Measurements from ENCODE around the gene A3GALT2. TPM values are rescaled to one million over a fixed set of nuclear protein-coding genes. Genes with fewer than 3 reads are reported as not detected.

The A3GALT2 gene
- total RNA-seq, 1 donor from 2014 or later, result 0.71 TPM

DNA sequence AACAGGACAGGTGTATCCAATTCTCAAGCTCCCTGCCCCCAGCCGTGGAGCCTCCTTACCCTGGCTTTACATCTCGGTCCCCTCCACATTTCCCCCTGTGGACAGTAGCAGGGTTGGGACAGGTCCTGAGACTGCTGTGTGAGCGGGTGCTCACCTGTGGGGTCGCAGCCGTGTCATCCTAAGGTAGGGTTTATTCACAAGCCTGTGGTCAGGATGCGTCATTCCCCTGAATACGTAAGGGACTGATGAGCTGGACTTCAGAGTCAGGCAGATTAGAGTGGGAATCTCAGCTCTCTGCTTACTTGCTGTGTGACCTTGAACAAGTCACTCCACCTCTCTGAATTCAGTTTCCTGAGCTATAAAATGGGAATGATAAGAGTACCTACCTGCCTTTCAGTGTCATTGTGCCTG lies 46.9 kb downstream of the A3GALT2 start:
- H3K9me3 Mint-ChIP-seq (ENCODE audit: unreplicated experiment), result peaks cover 24% of the 10 kb centered on the region
- DNase-seq, result no peak
- peaks cover 13% of the 10 kb centered on the region for H3K27me3 Mint-ChIP-seq (ENCODE audit: unreplicated experiment)
- TF ChIP-seq, protein P1, sequence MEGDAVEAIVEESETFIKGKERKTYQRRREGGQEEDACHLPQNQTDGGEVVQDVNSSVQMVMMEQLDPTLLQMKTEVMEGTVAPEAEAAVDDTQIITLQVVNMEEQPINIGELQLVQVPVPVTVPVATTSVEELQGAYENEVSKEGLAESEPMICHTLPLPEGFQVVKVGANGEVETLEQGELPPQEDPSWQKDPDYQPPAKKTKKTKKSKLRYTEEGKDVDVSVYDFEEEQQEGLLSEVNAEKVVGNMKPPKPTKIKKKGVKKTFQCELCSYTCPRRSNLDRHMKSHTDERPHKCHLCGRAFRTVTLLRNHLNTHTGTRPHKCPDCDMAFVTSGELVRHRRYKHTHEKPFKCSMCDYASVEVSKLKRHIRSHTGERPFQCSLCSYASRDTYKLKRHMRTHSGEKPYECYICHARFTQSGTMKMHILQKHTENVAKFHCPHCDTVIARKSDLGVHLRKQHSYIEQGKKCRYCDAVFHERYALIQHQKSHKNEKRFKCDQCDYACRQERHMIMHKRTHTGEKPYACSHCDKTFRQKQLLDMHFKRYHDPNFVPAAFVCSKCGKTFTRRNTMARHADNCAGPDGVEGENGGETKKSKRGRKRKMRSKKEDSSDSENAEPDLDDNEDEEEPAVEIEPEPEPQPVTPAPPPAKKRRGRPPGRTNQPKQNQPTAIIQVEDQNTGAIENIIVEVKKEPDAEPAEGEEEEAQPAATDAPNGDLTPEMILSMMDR (IDR thresholded peaks at IDR 0.05; ENCODE audit: partially characterized antibody, unreplicated experiment), result no peak
- no peak overlapping the region for H3K4me3 Mint-ChIP-seq (ENCODE audit: unreplicated experiment)
- no peak overlapping the region for H3K27ac Mint-ChIP-seq (ENCODE audit: unreplicated experiment)
- H3K36me3 Mint-ChIP-seq (ENCODE audit: unreplicated experiment), result peaks cover 8% of the 10 kb centered on the region
- peaks cover 32% of the 10 kb centered on the region for H3K4me1 Mint-ChIP-seq (ENCODE audit: low read depth, unreplicated experiment)

DNA sequence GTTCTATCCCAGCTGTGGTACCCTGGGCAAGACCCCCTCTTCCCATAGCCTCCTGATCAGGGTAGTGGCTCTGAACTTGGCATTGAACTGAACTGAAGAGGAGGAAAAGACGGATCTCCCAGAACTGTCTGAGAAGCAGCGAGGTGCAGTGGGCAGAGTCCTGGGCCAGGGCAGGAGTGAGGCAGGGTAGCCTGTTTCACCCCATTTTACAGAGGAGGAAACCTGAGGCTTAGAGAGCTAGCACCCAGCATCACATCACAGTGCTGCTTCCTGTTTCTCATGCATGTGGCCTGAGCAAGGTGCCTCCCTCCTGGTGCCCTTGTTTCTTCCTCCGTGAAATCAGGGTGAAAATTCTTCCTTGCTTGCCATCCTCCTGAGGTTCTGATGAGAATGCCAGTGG lies 47.5 kb downstream of the A3GALT2 start:
- Mint-ChIP-seq H3K9me3 (ENCODE audit: unreplicated experiment) (peaks cover 24% of the 10 kb centered on the region), H3K4me3 (ENCODE audit: unreplicated experiment) (no peak overlapping the region), H3K27ac (ENCODE audit: unreplicated experiment) (no peak overlapping the region), H3K4me1 (ENCODE audit: low read depth, unreplicated experiment) (peaks cover 35% of the 10 kb centered on the region), H3K27me3 (ENCODE audit: unreplicated experiment) (peaks cover 13% of the 10 kb centered on the region), H3K36me3 (ENCODE audit: unreplicated experiment) (peaks cover 8% of the 10 kb centered on the region)
- DNase-seq, result no peak
- TF ChIP-seq, protein P1 (IDR thresholded peaks at IDR 0.05; ENCODE audit: partially characterized antibody, unreplicated experiment), result no peak

DNA sequence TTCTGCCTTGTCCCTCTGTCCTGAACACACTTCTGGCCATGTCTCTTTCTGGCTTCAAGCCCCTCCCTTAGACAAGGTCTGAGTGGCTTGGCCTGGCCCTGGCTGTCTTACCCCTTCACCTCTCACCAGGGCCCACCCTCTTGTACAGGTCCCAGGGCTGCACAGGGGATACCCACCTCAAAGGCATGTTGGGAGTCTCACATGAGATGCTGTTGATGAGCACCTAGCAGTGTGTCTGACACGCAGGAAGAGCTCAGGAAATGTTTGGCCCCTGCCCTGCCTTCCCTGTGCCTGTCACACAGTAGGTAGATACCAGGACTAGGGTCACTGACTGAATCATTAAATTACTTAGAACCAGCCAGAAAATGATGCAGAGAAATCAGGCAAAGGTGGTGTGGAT lies 48.0 kb downstream of the A3GALT2 start:
- Mint-ChIP-seq H3K4me1 (ENCODE audit: low read depth, unreplicated experiment) (peaks cover 40% of the 10 kb centered on the region), H3K27me3 (ENCODE audit: unreplicated experiment) (peaks cover 13% of the 10 kb centered on the region), H3K27ac (ENCODE audit: unreplicated experiment) (peak overlapping the region; percentile 5), H3K9me3 (ENCODE audit: unreplicated experiment) (peaks cover 24% of the 10 kb centered on the region), H3K4me3 (ENCODE audit: unreplicated experiment) (peak overlapping the region; percentile 13), H3K36me3 (ENCODE audit: unreplicated experiment) (peaks cover 8% of the 10 kb centered on the region)
- DNase-seq, result no peak
- TF ChIP-seq, protein P1 (IDR thresholded peaks at IDR 0.05; ENCODE audit: partially characterized antibody, unreplicated experiment), result no peak

DNA sequence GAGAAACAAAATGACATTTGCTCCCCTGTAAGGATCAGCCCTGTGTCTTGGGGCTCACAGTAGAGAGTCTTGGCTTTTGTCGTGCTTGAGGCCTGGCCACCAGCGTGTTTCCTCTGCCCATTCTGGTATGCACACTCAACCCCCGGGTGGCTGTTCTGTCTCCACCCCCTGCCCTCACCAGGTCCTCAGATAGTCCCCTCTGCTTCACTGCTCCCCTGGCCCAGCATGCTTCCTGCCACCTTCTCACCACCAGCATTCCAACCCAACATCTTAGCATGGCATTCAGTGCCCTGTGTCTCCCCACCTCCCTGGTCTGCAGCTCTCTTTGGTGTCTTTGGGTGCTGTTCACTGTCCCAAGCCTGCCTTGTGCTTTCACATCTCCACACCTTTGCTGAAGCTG lies 48.4 kb downstream of the A3GALT2 start:
- H3K27ac Mint-ChIP-seq (ENCODE audit: unreplicated experiment), result peak overlapping the region; percentile 5
- peaks cover 13% of the 10 kb centered on the region for H3K27me3 Mint-ChIP-seq (ENCODE audit: unreplicated experiment)
- no peak for DNase-seq
- TF ChIP-seq, protein P1 (IDR thresholded peaks at IDR 0.05; ENCODE audit: partially characterized antibody, unreplicated experiment), result no peak
- peaks cover 8% of the 10 kb centered on the region for H3K36me3 Mint-ChIP-seq (ENCODE audit: unreplicated experiment)
- H3K9me3 Mint-ChIP-seq (ENCODE audit: unreplicated experiment), result peaks cover 24% of the 10 kb centered on the region
- H3K4me3 Mint-ChIP-seq (ENCODE audit: unreplicated experiment), result peak overlapping the region; percentile 13
- H3K4me1 Mint-ChIP-seq (ENCODE audit: low read depth, unreplicated experiment), result peaks cover 44% of the 10 kb centered on the region

DNA sequence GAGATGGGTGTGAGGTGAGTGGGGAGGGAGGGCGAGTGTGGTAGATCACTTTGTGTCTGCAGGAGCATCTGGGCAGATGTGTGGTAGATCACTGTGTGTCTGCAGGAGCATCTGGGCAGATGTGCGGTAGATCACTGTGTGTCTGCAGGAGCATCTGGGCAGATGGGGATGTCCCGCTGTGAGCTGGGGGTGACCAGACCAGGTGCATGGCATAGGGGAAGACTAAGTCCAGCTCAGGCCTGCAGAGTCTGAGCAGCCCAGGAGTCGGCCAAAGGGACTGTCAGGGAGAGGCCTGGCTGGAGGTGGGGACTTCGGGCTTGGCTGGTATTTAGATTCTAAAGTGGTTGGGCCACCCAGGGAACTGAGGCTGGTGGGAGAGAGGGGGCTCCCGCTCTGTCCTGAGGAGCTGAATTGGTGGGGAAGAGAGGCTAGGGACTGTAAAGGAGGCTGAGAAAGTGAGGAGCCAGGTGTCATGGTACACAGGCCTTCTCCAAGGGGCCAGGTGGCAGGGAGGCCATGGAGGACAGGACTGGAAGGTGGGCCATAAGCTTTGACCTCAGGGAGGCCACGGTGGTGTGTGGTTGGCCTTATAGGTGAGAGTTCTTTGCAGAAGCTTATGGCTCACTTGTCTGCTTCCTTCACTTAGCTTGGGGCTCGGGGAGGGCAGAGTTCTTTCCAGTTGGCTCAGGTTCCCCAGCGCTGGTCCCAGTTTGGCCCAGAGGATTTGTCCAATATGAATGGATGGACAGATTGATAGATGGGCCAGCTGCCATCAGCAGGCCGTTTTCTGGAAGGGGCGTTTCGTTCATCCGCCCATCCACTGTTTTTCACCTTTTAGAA lies 49.0 kb downstream of the A3GALT2 start:
- Mint-ChIP-seq H3K4me1 (ENCODE audit: low read depth, unreplicated experiment) (peaks cover 50% of the 10 kb centered on the region), H3K36me3 (ENCODE audit: unreplicated experiment) (peaks cover 3% of the 10 kb centered on the region), H3K9me3 (ENCODE audit: unreplicated experiment) (peaks cover 23% of the 10 kb centered on the region), H3K27me3 (ENCODE audit: unreplicated experiment) (peaks cover 13% of the 10 kb centered on the region), H3K4me3 (ENCODE audit: unreplicated experiment) (peak overlapping the region; percentile 42), H3K27ac (ENCODE audit: unreplicated experiment) (peak overlapping the region; percentile 85)
- no peak for DNase-seq
- TF ChIP-seq, protein P1 (IDR thresholded peaks at IDR 0.05; ENCODE audit: partially characterized antibody, unreplicated experiment), result no peak

All from glutamatergic neuron (in vitro differentiated cells).